Jurkat, Clone E6-1 (cell line): ENCODE results near the gene GADD45A.

Experiments used
- DNase-seq: peaks from one replicate; pipeline ENCODE4 v3.0.0-alpha.2; 2011; ENCODE audit warnings: low read depth, low spot score
- H3K4me3 ChIP-seq: 2 replicates; pipeline ENCODE4 v1.5.1; 2011; ENCODE audit warnings: mild to moderate bottlenecking, low read length, control low read depth, moderate library complexity

GADD45A gene

DNA sequence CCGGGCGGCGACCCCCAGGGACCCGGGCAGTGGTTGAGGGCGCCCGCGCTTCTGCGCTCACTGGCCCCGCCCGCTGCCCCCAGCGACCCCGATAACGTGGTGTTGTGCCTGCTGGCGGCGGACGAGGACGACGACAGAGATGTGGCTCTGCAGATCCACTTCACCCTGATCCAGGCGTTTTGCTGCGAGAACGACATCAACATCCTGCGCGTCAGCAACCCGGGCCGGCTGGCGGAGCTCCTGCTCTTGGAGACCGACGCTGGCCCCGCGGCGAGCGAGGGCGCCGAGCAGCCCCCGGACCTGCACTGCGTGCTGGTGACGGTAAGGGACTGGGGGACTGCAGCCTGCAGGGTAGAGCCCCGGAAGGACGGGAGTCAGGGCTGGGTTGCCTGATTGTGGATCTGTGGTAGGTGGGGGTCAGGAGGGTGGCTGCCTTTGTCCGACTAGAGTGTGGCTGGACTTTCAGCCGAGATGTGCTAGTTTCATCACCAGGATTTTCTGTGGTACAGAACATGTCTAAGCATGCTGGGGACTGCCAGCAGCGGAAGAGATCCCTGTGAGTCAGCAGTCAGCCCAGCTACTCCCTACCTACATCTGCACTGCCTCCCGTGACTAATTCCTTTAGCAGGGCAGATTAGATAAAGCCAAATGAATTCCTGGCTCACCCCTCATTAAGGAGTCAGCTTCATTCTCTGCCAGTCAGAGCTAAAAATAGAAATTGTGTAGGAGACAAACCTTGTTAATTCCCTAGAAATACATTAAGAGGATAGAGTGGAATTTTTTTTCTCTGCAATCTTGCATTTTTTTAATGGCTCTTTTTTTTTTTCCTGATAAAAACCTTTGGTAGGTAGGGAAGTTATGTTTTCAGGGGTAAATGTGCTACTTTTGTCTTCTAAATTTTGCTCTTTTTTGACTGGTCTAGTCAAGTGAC is 1.5 kb downstream of the GADD45A start:
- DNase-seq: no peak
- H3K4me3 ChIP-seq: peak overlapping the region; percentile 79

DNA sequence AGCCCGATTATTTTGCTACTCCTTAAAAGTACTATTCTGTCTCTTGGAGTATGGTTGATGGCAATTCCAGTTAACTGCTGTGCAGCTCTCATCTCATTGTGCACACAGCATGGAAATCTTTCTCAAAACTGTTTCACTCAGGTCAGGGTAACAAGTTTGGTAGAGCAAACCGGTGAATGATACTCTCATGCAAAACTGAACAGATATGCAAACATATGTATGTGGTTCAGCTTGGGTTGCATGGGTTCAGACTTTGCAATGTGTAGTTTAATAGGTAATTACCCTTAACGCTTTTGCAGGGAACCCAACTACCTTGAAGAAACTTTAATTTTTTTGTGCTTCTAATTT is 2.2 kb downstream of the GADD45A start:
- H3K4me3 ChIP-seq: no peak overlapping the region
- no peak for DNase-seq

DNA sequence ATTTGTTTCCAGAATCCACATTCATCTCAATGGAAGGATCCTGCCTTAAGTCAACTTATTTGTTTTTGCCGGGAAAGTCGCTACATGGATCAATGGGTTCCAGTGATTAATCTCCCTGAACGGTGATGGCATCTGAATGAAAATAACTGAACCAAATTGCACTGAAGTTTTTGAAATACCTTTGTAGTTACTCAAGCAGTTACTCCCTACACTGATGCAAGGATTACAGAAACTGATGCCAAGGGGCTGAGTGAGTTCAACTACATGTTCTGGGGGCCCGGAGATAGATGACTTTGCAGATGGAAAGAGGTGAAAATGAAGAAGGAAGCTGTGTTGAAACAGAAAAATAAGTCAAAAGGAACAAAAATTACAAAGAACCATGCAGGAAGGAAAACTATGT is 2.6 kb downstream of the GADD45A start:
- no peak overlapping the region for H3K4me3 ChIP-seq
- DNase-seq: no peak

DNA sequence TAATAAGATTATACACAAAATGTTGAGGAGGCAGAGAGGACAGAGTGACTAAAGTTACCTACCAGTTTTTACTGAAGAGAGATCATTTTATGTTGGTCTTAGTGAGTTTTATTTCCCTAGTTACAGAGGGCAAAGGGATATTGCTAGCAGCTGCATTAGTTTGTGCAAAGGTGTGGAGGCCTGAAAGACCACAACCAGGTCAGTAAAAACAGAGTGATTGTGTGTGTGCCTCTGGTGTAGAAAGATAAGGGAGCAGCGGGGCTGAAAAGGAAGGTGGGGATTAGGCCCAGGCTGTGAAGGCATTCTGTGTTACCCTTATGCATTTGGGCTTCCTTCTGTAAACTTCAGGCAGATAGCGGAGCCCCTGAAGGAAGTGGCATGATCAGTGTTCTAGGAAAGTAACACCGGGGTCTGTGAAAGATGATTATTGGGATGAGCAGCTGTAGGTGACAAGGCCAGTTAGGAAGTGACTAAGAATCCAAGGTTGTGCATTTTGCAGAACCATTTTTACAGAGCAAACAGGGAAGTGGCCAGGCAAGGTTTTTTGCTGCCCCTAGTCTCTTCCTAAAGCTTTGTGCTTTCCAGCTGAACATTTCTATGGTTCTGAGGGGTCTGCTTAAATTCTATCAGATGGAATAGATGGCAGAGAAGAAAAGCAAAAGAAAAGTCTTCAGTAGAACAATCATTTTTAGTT is 3.7 kb downstream of the GADD45A start:
- DNase-seq: no peak
- H3K4me3 ChIP-seq: no peak overlapping the region

DNA sequence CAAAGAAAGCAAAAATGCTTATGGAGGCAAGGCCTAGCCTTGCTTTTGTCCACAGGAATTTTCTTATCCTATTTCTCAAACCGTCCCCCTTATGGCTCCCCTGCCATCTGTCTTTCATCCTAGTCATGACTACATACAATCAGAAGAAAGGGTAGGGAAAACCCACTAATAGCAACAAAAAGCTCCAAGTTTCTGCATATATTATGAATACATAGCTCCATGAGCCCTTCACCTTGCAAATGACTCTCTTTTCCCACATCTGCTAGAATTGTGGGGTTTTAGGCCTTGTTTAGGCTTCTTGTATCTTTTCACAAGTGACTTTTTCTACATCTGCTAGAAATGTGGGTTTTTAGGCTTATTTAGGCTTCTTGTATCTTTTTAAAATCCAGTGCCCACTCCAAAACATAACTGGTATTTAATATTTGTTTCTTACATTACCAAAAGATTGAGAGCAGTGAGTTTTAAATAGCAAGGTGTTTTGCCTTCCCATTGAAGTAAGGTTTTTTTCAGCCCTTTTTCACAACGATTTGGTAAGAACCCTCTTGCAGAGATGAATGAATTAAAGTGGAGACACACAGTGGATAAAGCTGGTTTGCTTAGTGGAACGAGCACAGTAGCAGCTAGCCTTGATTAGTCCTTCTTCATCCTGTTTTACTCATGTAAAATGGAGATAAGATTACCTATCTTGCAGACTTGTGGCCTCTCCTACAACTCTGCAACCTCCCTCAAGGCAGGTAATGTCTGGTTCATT is 4.4 kb downstream of the GADD45A start:
- DNase-seq: no peak
- no peak overlapping the region for H3K4me3 ChIP-seq

DNA sequence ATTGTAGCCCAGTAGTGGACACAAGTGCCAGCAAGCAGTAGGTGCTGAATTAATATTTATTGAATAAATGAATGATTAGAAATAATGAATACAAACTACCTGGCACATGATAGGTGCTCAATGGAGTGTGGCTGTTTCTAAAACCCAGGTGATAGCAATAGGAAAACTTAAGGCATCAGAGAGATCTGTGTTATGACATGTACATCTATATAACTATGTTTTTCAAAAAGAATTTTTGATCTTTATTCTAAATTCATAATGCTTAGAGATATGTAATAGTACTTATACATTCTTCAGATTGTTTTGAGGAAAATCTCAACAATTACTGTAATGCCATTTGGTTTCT is 5.0 kb downstream of the GADD45A start:
- no peak overlapping the region for H3K4me3 ChIP-seq
- no peak for DNase-seq

DNA sequence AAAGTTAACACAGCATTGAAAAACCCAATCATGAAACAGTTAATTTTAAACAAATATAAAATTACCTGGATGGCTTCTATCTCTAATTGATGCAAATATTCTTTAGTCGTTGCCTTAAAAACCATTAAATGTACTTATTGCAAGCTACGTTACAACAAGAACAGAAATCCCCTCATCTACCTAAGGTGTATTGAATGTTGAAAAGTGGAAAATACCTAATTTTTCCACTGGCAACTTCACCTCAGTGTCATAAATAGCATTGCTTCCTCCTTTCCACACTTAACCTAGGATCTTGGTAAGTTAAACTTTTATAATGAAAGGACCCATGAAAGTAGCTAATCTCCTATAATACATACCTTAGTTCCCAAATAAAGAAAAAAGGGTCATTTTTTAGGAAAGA is 5.4 kb downstream of the GADD45A start:
- no peak for DNase-seq
- no peak overlapping the region for H3K4me3 ChIP-seq

DNA sequence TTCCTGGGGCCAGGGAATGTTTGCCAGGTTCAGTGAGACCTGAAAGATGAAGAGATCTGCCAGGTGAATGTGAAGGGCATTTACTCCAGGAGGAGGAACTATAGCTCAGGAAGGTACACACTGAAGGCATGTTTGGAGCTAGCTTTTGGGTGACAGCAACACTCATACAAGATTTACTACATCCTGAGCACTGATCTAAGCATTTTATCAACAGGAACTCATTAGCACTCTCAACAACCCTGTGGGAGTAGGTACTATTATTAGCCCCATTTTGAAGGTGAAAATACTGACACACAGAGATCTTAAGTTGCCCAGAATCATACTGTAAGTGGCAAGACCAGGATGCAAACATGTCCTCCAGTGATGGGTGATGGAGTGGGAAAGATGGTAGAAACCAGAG is 6.7 kb downstream of the GADD45A start:
- H3K4me3 ChIP-seq: no peak overlapping the region
- no peak for DNase-seq

DNA sequence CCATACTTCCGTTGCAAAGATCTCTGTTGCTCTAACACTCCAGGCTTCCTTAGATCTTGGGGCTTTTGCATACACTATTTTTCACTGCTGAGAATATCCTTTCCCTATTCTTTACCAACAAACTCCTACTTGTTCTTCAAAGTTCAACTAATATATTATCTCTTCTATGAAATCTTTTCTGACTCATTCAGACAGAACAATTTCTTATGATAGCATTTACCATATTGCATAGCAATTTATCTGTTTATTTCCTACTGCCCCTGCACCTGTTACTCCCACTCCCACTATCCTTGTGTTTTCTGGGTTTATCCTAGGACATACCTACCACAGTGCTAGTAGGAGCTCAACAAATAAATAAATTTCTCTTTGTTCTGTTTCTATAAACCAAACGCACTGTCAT is 11.0 kb downstream of the GADD45A start:
- no peak for DNase-seq
- no peak overlapping the region for H3K4me3 ChIP-seq

DNA sequence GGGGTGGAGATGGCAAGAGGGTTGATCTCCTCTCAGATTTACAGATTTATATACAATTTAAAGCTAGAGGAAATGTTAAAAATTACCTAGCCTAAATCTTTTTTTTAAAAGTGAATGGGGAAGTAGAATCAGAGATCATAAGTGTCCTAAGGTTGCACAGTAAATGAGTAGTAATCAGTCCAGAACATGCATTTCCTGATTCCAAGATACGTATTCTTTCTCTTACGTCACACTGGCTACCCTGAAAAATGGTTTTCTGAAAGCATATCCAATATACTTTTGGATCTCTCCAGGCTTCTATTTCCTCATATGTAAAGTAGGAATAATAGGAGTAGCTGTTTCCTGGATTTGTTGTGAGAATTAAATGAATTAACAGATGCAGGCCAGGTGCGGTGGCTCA is 11.7 kb downstream of the GADD45A start:
- no peak for DNase-seq
- H3K4me3 ChIP-seq: no peak overlapping the region

DNA sequence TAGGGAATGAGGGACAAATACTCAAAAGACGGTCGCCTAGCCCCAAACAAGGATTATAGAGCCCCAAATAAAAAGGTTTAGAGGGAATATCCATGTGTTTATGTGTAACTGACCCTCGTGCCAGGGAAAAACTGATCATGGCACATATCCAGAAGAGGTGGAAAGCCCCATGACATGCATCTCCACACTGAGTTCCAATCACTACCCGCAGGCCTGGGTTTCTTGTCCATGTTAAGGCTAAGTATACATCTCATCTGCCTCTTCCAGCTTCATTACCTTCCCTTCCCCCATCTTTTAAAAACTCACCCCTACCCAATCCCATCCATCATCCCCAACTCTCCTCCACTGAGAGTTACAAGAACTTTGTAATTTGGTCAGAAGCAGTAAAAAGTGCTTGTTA is 15.2 kb downstream of the GADD45A start:
- DNase-seq: no peak
- H3K4me3 ChIP-seq: no peak overlapping the region

DNA sequence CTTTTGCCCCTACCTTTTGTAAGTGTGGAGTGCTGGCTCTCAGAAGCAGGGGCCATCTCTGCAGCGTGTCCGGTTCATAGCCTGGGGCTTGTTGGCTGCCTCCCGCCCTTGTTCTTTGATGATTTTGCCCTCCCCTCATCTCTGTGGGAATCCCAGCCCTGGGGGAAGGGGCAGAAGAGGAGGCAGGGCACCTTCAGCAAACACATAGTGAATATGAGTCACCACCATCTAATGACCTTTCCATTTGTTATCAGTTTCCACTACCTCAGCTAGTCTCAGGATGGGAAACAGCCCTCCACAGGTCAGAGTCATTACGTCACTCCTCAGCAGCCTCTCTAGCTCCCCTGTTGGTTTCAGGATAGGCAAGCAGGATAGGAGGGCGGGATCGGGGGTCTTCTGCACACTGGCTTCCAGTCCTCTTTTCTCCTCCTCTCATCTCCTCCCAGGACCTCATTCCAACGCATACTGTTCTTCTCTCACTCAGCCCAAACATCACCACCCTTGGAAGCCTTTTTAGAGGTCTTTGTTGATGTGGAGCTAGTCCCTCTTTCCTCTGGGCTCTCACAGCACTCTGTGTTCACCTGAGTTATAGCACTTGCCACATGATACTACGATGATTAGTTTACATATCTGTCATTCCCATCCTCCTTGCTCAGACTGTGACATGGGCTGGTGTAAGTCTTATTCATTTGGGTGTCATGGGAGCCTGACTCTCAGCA is 15.8 kb downstream of the GADD45A start:
- DNase-seq: no peak
- no peak overlapping the region for H3K4me3 ChIP-seq

DNA sequence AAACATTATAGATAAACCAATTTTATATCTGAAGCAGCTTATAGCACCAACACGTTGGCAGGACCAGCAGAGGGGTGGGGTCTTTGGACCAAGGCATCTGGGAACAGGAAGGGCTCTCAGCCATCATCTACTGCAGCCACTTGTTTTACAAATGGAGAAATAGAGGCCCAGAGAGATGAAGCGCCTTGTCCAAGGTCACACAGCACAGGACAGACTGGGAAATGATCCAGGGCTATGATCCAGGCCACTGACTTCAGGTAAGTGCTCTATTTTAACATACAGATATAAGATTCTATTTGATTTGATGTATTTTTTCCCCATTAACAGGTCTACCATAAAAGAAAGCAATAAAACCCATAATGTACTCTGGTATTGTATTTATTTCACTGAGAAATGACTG is 16.9 kb downstream of the GADD45A start:
- no peak for DNase-seq
- no peak overlapping the region for H3K4me3 ChIP-seq

DNA sequence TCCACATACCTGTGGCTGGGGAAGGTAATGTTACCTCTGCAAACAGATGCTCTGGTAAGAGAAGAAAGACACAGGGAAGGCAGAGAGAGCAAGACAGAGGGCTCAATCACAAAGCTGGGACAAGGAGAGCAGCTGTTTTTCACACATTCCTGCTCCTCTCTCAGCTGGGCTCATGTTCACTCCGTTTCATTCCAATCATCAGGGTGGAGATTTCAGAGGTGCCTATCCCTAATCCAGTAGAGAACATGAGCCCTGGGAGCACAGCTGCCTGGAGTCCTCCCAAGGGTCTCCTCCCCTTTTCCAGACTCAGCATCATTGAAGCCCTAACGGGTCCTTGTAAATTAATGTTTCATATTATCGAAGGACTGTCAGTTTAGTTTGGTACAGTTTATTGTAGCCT is 19.4 kb downstream of the GADD45A start:
- no peak for DNase-seq

DNA sequence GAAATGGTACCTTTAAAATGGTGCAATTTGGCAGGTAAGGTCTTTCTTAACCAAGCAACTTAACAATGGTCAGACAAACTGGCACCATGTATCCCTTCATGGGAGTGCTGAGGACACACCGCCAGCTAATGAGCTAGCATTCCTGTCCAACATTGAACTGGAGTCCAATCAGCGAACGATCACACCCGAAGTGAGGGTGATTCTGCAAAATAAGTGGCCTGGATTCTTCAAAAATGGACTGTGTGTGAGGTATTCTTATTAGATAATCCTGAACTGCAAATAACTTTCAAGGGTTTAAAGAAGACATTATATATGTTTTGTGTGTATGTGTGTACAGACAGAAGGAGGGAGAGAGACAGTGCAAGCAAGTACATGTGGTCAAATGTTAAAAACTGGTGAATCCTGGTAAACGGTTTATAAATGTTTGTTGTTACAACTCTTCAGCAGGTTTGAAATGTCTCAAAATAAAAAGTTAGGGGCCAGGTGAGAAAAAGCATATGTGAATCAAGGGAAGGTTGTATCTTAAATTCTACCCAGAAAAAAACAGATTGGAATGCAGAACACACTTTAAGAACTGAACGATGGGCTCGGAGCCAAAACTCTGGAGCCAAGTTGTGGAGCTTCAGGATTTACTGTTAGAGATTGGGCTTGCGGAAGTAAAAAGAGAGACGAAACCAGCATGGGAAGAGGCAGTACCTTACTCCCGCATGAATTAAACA is 20.9 kb downstream of the GADD45A start:
- H3K4me3 ChIP-seq: no peak overlapping the region
- DNase-seq: no peak

More for the DNA sequence above, 19.4 kb downstream of the GADD45A start:
- H3K4me3 ChIP-seq: no peak overlapping the region

DNA sequence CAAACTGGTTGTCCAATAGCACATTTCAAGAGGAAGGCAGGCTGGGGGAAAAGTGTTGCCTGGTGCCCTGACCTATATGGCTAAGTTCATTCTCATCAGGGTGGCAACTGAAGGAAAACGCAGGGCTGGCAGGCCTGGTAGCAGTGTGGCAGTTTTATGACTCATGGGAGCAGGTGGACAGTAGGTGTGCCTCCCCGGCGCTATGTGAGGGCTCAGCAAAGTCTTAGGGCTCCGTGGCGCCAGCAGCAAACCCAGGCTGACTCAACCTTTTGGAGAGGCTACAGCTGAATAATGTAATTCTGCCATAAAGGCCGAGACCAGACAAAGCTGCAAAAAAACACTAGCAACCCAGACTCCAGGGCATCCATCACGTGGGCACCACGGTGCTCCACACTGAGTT is 23.6 kb downstream of the GADD45A start:
- no peak overlapping the region for H3K4me3 ChIP-seq
- DNase-seq: no peak

DNA sequence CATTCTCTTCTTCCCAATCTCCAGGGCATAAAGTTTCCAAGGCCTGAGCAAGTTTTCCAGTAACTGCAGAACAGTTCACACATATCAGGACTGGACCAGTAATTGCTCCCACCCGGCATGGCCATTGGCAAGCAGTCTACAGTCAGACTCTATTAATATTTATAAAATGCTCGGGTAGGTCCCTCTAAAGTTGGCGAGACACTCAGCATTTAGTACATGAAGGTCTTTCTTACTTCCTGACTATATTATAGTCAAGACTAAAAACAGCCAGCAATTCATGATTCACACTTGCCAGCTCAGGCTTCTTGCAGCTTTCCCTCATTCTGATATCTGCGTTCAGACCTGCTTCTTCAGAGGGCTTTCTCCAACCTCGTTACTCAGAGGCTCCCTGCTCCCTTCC is 25.4 kb downstream of the GADD45A start:
- no peak overlapping the region for H3K4me3 ChIP-seq
- DNase-seq: no peak

DNA sequence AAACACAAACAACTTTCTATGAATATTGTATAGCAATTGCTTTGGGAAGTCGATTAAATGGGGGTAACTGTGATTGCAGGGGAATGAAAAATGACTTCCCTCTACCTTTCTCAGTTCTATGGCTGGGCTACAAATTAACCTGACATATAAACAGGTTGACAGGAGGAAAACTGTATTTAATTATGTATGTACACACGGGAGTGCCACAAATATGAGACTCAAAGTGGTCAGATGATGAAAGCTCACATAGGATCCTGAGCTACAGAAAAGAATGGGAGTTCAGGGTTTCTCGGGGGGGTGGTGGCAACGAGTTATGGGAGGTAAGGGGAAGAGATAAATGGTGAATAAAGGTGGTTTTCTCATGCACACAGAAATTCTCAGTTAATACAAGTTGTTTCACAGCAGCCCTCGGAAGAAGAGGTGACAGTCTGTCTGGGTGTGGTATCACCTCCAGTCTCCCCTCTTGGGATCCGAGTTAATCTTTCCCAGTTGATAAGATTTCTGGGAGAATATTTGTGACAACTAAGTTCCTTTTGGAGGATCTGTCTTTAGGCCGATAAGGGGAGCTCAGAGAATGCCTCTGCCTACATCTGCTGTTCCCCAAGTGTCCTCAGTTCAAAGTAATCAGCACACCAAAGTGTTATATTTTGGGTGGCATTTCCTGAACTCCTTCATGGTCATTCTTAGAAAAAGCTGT is 26.3 kb downstream of the GADD45A start:
- no peak overlapping the region for H3K4me3 ChIP-seq
- no peak for DNase-seq
